Measurements from ENCODE around the gene FBLL1. TPM values are rescaled to one million over a fixed set of nuclear protein-coding genes. Genes with fewer than 3 reads are reported as not detected.

FBLL1 gene
- polyA plus RNA-seq, 1 of the 3 experiments (the other 2 are of a cell fraction) = 4.4 TPM

DNA sequence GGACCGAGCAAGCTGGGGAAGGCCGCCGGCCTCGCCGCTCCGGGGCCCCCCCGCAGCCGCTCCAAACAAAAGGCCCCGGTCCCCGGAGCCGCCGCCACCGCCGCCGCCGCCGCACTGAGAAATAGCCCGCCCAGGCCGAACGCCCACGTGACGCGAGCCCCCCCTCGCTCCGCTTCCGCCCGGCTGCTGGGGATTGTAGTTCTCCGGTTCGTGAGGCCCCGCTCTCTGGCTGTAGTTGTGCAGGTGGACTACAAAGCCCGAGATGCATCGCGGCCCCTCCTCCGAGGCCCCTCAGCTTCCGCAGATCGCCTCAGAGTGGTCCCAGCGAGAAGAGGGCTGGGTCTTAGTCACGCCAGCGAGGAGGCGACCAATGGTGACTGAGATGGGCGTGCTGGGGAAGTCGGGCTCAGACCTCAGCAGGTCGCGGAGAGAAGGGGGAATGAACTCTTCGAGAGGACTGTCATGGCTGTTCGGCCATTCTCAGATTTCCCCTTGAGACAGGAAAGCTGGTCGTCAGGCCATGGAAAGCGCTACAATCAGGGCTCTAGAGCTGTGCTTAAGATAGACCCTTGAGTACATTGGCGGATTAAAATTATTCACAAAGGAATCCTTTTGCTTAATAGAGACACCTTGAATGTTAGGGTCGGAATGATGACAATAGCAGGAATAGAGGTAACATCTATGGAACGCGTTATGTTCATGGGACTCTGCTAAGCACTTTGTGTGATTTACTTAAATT lies 50.6 kb downstream of the FBLL1 start (continued):
- TF ChIP-seq EZH2phosphoT487 (IDR thresholded peaks at IDR 0.05; ENCODE audit: borderline replicate concordance, low read depth) = no peak
- TF ChIP-seq, protein P1, sequence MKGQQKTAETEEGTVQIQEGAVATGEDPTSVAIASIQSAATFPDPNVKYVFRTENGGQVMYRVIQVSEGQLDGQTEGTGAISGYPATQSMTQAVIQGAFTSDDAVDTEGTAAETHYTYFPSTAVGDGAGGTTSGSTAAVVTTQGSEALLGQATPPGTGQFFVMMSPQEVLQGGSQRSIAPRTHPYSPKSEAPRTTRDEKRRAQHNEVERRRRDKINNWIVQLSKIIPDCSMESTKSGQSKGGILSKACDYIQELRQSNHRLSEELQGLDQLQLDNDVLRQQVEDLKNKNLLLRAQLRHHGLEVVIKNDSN (IDR thresholded peaks at IDR 0.05; ENCODE audit: borderline replicate concordance, low read depth) = peak; percentile 99
- 0 out of 2 replicates have a peak, but pooled peaks have one; percentile 15 for TF ChIP-seq NRF1 (IDR thresholded peaks at IDR 0.05; ENCODE audit: low read depth, low read length)
- peak; percentile 80 for TF ChIP-seq ELF1 (IDR thresholded peaks at IDR 0.05)
- TF ChIP-seq GATA2 (CRISPR knock-in tag; IDR thresholded peaks at IDR 0.05) = no peak
- peak; percentile 87 for TF ChIP-seq CHD2 (IDR thresholded peaks at IDR 0.05; ENCODE audit: low read length, partially characterized antibody)
- TF ChIP-seq, protein P2, sequence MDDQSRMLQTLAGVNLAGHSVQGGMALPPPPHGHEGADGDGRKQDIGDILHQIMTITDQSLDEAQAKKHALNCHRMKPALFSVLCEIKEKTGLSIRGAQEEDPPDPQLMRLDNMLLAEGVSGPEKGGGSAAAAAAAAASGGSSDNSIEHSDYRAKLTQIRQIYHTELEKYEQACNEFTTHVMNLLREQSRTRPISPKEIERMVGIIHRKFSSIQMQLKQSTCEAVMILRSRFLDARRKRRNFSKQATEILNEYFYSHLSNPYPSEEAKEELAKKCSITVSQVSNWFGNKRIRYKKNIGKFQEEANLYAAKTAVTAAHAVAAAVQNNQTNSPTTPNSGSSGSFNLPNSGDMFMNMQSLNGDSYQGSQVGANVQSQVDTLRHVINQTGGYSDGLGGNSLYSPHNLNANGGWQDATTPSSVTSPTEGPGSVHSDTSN (IDR thresholded peaks at IDR 0.05) = no peak

DNA sequence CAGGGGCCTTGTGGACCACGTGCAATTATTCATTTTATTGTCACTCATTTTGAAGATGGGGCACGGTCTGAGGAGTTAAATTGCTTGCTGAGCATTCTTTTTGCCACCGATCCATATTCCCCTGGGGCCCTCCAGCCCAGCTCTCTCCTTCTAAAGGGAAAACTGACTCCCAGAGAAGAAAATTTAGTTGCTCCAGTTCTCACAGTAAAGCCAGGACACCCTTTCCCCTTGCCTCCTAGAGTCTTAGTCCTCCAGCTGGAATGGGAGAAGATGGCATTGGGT lies 51.1 kb downstream of the FBLL1 start:
- H3K27me3 ChIP-seq (ENCODE audit: insufficient read depth) = no peaks in the 10 kb centered on the region

More for the DNA sequence above, 51.1 kb downstream of the FBLL1 start:
- Histone ChIP-seq H3K4me2 (peak overlapping the region; percentile 73), H3F3A (replicated peaks; ENCODE audit: insufficient read depth) (no peaks in the 10 kb centered on the region), H3K9me3 (no peaks in the 10 kb centered on the region), H3K9ac (peak overlapping the region; percentile 68), H3K9me2 (no peaks in the 10 kb centered on the region), H4K20me1 (ENCODE audit: insufficient read depth) (peaks cover 36% of the 10 kb centered on the region), H2AFZ (ENCODE audit: low read depth) (peak overlapping the region; percentile 87), H3K27ac (ENCODE audit: low read depth in 2 of 2, low read length in 1 of 2) (peak overlapping the region; percentile 78 to 97), H3K4me3 (ENCODE audit: low read depth in 2 of 2, low read length in 1 of 2) (peak overlapping the region; percentile 49 to 82), H3K79me2 (ENCODE audit: insufficient read depth) (peaks cover 40% of the 10 kb centered on the region), H3K4me1 (ENCODE audit: control insufficient read depth in 1 of 2, insufficient read depth in 2 of 2, low read depth in 1 of 2, low read length in 1 of 2) (peaks cover 5 to 17% of the 10 kb centered on the region in 2 experiments; a peak in 3 of 4 replicates), H3K36me3 (replicated peaks in 1 of 2; ENCODE audit: control insufficient read depth in 1 of 2, insufficient read depth in 2 of 2, low read length in 1 of 2) (peaks cover 0 to 13% of the 10 kb centered on the region in 2 experiments)
- no peak for DNase-seq
- ChIA-PET CTCF (interaction anchor here (0.9 kb wide), 1 partner anchor 47 kb away, joined by 3 read pairs; no protein-coding TSS in a partner anchor), POLR2A (interaction anchor here (0.6 to 1.8 kb wide), 9 partner anchors 8 to 306 kb away, joined by 3 to 9 read pairs (median 4); no protein-coding TSS in a partner anchor)
- TF ChIP-seq ELF1 (IDR thresholded peaks at IDR 0.05) (no peak), MXI1 (IDR thresholded peaks at IDR 0.05; ENCODE audit: low read depth, low read length) (no peak), RAD21 (IDR thresholded peaks at IDR 0.05; ENCODE audit: low read length) (no peak)
- TF ChIP-seq, protein P2 (IDR thresholded peaks at IDR 0.05) = no peak
- 52% methylated on average over 3 of the region's 3 CpGs for WGBS (ENCODE audit: low lambda C conversion rate)

Small RNA genes within 50 kb of the gene (small RNA-seq; reads per million reads assigned to genes)
- 5.9 to 178 (median 73.1) reads per million in 7 experiments for gene MIR103A1

Other genes with a start within 250 kb of the FBLL1 start
- 15.2 and 16.9 TPM in 2 replicates for gene WWC1, start 237.7 kb upstream of the FBLL1 start, polyA plus RNA-seq (2012; rRNA removed)
- 53.5 and 66.2 TPM in 2 replicates for gene RARS1, start 42.8 kb upstream of the FBLL1 start, polyA plus RNA-seq (2012; rRNA removed)
- 6.1 and 8.7 TPM in 2 replicates for gene PANK3, start 50.1 kb downstream of the FBLL1 start, polyA plus RNA-seq (2012; rRNA removed)

All from SK-N-SH (cell line).